Activated effector memory CD4-positive, alpha-beta T cell treated with Interleukin-2 at 50 U/mL for 16 hours (primary cell): ENCODE data around the gene GRID2.

Source experiments
- DNase-seq: peaks from one replicate; pipeline ENCODE4 v3.0.0-alpha.2; 2020

GRID2 gene

DNA sequence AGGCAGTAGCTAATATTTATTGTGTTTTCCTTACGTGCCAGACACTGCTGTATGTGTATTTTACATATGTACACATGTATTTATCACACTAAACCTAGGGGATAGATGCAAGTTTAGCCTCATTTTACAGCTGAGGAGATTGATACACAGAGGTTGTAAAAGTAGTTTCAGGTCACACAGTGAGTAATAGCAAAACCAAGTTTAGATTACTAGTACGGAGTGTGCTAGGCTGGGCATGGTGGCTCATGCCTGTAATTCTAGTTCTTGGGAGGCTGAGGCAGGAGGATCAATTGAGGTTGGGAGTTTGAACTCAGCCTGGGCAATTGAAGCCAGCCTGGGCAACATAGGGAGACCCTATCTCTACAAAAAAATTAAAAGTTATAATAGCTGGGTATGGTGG lies 823.7 kb downstream of the GRID2 start:
- no peak for DNase-seq

DNA sequence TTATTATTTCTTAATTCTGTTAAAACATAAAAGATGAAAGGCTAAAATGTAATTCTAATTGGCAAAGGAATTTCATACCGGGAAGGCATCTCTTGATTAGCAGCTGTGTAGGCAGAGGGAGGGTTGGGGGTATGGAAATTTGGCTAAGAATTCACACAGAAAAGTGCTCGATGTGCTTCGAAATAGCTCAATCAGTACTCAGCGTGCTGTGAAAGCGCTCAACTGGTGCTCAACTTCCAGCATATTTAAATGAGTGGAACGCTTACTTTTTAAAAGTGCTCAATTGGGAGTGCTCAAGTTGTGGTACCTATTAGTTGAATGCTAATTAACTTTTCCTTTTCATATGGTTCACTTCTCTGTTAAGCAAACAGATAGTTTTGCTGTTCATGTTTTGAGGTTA lies 828.9 kb downstream of the GRID2 start:
- DNase-seq: no peak

DNA sequence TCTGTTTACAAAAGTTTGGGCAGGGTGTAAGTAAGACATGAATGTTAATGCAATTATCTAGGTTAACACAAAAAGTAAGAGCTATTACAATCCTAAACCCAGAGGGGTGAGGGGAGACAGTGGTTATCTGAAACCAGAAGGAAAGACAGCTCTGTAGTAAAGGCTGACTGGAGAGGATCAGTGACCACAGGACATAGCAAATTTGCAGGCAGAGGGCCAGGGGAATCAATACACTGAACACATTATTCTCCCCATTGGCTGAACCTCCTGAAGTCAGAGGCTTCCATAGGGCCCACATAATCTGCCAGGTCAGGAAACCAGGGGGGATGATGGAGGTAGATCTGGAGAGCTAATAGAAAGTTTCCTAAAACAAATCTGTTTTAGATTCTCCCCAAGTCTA lies 835.4 kb downstream of the GRID2 start:
- DNase-seq: no peak

DNA sequence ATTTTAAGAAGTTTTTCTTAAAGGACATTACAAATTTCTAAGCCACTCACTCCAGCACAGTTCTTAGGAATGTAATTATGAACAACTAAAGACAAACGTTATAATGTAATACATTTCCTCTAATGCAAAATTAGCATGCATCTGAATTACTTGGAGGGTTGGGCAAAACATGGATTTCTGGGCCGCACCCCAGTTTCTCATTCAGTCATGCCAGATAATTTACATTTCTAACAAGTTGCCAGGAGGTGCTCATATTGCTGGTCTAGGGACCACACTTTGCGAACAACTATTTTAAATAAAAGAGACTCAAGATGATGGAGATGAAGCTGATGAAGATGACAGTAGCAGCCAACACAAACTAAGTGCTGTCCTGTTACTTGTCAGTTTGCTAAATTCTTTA lies 840.1 kb downstream of the GRID2 start:
- DNase-seq: no peak

DNA sequence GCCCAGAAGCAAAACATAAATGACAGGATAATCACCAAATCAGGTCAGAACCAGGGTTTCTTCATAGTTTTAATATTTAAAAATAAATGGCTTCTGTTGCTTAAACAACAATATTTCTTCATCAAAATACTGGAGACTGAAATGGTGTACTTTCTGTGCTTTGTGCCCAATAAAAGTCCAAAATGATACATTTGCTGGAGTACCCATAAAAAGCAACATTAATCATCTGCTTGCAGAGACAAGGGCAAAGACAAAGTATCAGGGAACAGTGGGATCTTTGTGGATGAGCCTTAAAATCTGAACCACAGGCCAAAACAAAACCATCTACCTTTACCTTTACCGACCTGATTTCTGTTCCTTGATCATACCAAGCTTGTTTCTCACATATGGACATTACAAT lies 840.9 kb downstream of the GRID2 start:
- DNase-seq: no peak

DNA sequence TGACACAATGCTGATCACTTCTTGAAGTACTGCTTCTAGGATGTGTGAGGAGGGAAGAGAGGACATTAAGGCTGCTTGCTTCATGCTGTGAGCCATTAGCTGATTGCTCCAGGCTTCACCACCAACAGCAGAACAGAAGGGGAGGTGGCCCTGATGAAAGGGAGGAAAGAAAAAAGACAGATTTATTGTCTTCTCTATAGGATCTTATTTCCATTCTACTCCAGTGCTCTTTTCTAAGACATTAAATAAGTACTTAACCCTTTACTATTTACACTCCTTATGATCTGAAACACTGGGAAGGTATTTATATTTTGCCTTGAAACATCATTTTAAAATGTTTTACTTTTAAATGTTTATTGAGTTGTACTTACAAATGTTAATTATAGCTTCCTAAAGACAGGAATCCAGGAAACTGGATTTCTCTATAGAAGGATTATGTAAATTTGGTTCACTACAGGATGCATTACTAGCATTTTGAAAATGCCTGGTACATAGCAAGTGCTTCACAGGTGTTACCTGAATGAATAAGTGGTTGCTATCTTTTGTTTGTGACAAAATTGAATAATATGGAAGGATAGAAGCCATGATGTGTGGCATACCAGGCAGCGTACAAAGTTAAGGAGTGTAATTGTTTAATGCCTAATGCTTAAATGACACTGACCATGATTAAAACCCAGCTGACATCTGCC lies 843.9 kb downstream of the GRID2 start:
- no peak for DNase-seq

DNA sequence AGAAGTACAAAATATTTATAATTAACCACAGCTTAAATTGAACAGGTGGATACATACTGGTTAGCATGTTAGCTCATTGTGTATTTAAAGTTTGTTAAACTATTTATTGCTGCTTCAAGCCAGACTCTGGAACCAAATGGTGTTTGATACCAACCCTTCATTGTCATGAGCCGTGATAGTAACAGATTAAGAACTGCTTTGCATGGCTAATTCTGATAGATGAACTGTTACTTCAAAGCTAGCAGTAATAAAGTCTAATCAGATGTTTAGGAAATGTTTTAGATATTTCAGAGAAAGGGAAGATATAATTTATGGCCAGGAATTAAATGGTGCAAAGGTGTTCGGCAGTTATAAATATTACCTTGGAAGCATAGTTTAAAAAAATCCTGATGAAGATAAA lies 848.7 kb downstream of the GRID2 start:
- DNase-seq: no peak

DNA sequence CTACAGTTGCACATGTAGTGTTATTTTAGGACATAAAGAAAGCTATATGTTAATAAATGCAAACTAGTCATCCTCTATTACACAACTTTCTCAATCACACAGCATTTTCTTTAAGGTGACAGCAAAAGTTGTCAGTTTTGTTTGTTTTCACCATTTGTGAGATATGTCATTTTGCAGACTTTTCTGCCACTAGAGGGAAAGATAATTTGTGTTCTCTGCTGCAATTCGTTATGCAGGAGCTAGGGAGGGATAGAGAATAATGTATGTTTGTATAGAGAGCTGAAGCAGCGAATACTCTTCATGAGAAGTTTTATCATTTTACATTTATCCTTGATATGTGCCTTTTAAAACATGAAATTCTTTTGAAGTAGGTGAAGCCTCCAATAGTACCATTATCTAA lies 854.2 kb downstream of the GRID2 start:
- DNase-seq: no peak

DNA sequence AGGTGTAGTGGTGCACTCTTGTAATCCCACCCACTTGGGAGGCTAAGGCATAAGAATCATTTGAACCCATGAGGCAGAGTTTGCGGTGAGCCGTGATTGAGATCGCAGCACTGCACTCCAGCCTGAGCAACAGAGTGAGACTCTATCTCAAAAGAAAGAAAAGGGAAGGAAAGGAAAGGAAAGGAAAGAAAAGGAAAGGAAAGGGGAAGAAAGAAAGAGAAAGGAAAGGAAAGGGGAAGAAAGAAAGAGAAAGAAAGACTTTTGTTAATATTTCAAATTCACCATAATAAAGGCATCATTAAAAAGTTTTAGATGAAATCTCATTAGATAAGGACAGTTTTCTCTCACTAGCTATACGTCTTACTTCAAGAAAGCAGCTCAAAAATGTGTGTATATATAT lies 864.3 kb downstream of the GRID2 start:
- no peak for DNase-seq

DNA sequence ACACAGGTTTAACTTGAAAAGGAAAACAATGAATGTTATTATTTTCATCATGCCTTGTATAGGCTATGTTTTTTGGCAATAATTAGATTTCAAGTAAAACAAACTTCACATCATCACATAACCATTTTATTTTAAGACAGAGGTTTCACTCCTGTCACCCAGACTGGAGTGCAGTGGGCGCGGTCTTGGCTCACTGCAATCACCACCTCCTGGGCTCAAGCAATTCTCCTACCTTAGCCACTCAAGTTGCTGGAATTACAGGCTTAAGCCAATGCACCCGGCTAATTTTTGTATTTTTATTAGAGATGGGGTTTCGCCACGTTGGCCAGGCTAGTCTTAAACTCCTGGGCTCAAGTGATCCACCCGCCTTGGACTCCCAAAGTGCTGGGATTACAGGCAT lies 866.2 kb downstream of the GRID2 start:
- DNase-seq: no peak

DNA sequence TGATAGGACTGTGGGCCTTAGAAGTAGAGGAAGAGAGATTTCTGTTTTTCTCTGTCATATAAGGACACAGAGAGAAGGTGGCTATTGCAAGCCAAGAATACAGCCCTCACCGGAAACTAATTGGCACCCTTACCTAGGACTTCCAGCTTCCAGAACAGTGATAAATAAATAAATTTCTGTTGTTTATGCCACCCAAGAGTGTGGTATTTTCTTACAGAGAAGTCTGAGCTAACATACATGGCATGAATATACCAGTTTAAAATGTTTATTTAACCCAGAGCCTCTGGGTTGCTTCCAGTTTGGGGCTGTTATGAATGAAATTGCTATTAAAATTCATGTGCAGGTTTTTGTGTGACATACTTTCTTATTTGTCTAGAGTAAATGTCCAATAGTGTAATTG lies 870.8 kb downstream of the GRID2 start:
- DNase-seq: no peak

DNA sequence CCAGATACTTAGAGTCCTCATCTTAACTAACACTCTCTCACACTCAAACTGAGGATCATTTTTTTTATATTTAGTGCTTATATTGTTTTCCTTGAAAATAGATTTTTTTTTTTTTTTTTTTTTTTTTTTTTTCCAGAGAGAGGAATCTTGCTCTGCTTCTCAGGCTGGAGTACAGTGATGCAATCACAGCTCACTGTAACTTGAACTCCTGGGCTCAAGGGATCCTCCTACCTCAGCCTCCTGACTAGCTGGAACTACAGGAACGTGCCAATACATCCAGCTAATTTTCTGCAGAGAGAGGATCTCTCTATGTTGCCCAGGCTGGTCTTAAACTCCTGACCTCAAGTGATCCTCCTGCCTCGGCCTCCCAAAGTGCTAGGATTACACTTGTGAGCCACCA lies 874.5 kb downstream of the GRID2 start:
- no peak for DNase-seq

DNA sequence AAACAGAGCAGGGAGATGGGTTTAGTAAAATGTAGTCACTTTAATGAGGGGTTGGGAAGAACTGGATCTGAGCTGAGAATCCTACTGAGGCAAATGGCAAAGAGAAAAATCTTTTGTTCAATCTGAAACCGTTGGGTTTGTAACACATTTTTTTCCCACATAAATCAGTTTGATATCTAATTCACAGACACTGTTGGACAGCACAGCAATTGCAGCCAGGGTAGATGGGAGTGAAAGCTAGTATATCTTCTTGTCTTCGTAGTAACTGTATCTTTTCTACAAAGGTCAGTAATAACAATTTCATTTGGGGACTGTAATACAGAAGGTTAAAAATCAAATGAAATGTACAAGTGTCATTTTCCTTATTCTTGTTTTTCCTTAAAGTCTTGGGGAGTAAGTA lies 875.3 kb downstream of the GRID2 start:
- no peak for DNase-seq

DNA sequence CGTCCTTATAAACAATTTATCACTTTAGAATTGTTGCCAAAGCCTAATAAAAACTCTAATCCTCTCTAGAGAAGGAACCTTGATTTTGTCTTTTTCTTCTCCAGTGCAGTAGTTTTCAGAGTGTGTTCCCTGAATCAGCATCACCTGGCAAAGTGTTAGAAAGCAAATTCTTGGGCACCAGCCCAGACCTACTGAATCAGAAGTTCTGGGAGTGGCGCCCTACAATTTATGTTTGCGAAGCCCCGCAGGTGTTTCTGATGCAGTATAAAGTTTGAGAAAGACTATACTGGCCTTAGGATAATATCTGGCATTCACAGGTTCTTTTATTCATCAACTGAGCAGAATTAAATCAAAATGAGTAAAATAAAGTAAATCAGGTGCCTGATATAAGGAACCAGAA lies 879.0 kb downstream of the GRID2 start:
- no peak for DNase-seq

DNA sequence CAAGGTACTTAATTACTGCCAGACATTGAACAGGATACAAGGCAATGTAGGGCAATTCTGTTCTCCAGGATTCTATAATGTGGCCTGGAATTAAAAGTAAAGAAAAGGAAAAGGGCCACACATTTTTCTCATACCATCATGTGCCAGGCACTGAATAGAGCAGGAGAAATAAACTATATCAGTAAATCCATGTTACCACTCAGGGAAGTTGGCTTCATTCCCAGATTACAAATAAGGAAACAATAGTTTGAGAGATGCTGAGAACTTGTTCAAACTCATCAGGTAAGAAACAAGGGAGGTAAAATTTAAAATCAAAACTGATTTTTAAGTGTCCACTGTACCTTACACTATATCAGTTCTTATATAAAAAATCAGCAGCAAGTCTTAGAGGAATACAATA lies 879.8 kb downstream of the GRID2 start:
- DNase-seq: no peak

DNA sequence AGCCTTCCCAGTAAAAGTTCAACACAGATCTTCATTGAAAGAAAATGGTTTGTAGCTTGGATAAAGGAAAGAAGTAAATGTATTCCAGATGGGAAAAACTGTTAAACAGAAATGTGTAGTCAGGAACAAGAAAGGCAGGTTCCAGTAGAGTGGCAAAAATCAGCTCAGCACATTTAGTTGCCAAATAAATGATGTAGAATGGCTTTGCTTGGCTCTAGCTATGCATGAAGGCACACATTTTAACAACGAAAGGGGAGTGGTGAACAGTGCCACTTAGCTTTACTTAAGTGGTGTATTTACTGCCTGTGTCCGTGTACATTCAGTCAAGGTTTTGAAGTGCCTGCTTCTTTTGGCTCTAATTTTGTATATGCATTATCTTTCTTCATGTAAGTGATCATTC lies 880.3 kb downstream of the GRID2 start:
- no peak for DNase-seq

DNA sequence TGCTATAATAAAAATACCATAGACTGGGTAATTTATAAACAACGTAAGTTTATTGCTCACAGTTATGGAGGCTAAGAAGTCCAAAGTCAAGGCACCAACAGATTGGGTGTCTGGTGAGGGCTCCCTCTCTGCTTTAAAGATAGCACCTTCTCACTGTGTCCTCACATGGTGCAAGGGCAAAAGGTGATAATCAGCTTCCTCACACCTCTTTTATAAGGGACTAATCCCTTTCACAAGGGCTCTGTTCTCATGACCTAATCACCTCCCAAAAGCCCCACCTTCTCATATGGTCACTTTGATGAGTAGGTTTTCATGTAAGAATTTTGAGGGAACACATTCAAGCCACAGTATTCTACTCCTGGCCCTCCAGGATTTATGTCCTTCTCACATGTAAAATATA lies 883.1 kb downstream of the GRID2 start:
- no peak for DNase-seq

DNA sequence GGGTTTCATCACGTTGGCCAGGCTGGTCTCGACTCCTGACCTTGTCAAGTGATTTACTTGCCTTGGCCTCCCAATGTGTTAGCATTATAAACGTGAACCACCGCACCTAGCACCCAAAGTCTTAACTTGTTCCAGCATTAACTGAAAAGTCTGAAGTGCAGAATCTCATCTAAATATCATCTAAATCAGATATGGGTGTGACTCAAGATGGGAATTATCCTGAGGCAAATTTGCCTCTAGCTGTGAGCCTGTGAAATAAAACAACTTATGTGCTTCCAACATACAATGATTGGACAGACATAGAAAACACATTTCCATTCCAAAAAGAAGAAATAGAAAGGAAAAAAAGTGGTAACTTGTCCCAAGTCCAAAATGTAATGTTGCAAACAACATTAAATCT lies 883.7 kb downstream of the GRID2 start:
- no peak for DNase-seq

DNA sequence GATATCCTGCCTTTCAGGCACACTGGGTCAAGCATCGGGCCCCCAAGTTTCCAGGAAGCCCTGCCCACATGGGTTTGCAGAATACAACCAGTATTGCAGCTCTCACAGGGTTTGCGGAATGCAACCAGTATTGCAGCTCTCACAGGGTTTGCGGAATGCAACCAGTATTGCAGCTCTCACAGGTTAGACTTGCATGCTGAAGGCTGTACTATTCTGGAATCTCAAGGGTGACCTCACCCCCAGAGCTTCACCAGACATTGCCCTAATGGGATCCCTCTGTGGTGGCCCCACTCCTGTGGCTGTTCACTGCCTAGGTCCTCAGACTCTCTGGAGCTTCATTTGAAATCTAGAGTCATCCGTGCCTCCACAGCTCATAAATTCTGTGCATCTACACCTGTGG lies 884.1 kb downstream of the GRID2 start:
- DNase-seq: no peak

DNA sequence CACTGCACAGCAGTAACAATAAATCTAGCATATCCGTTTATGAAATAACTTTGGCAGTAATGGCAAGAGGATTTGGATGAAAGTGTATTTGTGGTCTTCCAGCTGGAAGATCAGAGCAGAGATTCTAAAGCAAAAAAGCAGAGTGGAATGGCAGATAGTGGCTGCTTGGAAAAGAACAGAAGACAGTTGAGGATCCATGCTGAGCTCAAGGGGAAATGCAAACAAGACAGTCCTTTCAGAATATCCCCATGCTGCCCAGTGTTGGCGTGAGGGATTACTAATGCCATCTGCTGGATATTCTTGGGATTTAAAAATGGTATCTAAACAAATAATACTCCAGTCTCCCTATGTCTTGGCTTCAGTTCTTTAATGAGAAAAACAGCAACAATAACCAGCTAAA lies 895.7 kb downstream of the GRID2 start:
- DNase-seq: no peak

DNA sequence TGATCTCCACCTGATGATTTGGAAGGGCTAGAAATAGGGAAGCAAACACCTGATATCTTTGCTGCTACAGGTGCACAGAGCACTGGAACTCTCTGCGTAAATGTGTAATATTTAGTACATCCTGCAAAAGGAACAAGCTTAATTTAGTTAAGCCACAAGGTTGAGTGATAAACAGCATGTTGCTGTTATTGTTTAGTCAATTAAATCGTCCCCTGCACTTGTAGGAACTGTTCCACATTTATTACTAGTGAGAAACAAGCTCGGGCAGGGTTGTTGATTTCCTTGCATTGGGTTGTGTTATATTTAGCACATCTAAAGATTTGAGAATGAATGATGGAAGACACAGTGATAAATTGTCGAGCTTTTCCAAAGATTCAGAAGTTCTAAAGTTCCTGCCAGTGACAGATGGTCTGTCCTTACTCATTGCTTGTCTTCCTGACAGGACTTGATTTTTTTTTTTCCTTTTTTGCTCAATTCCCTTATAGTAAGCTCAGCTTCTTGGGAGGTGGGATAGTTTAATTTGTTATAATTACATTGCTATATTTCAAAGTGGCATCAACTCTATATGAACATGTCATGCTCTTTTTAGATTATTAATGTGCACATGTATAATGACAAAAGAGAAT lies 897.8 kb downstream of the GRID2 start:
- no peak for DNase-seq

DNA sequence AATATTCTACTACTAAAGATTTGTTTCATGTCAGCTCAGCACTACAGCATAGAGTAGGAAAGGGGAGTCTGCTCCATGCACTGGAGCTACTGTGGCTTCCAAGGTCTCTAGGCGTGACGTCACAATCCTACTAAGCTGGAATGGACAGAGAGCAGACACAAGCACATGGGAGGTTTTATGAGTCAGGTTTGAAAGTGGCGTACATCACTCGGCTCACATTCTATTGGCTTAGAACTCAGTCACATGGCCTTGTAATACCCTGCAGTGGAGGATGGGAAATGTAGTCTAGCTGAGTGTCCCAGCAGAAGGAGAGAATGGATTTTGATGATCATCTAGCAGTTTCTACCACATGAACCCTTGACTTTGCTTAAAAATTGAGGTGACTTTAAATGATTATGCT lies 899.9 kb downstream of the GRID2 start:
- DNase-seq: no peak

DNA sequence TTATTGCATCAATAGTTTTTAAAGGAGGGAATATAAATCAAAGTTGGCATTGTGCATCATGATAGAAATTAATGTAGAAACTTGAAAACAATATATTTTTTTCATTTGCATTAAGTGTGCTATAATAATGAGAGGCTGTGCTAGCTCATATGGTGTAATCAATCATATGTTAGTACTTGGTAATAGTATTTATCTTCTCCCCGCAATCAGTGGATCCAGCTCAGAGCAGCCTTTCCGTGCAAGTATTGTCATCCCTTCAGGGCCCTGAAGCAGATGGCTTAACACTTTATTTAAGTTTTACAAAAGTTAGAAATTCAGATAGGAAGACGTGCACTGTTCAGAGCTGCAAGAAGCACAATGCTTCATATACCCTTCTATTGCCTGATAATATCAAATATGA lies 908.5 kb downstream of the GRID2 start:
- no peak for DNase-seq

DNA sequence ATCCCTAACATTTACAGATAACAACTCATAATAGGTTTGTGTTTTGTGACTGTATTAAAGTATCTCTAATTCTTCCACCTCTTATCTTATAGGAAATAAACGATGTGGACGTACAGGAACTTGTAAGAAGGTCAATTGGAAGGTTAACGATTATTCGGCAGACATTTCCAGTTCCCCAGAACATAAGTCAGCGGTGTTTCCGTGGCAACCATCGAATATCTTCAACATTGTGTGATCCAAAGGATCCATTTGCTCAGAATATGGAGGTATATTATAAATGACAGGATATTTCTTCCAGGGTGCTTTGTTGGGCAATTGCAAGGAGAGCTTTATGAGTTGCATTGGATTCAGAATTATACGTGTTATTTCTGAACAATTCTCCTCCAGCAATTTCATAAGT lies 912.9 kb downstream of the GRID2 start:
- no peak for DNase-seq

DNA sequence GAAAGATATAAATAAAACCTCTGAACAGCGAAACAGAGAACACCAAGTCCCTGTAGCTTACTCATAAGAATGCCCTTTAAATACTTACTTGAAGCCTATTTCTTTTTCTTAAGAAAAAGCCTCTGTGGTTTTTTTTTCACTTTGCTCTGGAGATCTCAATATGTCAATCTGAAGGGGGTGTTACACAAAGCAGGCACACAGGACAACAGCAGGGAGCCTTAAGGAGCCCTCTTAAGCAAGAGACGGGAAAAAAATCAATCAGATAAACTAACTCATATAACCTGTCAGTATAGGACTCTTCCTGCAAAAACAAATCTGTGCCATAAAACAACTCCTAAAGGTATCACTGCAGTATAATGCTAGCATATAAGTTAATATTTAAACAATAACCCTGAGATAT lies 913.7 kb downstream of the GRID2 start:
- no peak for DNase-seq
